ENCODE measurements around the gene ESR2.
"Not testable (repeated sequence)": the region's sequence is repeated elsewhere in the genome, so short reads cannot be mapped to it uniquely, and the experiment has no call there.

ESR2 gene

GRCh38 chr14:64293976-64294671 is at the start of gene ESR2:
ESR2 (minus strand) TSS chr14:64294371; CDS start chr14:64282985, 11,386 bp downstream.
- peak; percentile 26 for DNase-seq

DNA sequence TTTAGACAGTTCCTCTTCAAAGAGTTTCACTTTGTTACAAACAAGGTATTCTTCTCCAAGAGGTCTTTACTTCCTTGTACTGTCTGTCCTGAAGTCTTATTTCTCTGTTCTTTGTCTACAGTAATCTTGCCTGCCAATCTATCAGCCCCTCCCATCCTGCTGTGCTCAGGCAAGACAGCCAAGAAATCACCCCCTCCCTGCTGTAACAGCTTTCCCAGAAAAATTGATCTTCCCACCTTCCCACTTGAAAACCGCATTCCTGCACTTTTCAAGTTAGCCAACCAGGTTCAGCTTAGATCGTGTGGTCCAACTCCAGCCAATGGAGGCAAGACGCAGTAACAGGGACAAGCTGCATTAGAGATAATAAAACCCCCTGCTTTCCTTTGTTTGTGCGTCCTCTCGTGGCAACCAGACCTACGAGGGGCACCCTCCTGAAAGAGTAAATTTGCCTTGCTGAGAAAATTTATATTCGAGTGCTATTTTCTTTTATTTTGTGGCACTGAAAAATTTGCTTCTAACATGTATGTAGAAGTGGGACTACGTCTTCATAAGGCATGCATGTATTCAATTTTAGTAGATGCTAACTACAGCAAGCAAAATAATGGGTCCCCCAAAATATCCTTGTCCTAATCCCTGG is 46.5 kb upstream of the ESR2 start:
- DNase-seq = no peak

DNA sequence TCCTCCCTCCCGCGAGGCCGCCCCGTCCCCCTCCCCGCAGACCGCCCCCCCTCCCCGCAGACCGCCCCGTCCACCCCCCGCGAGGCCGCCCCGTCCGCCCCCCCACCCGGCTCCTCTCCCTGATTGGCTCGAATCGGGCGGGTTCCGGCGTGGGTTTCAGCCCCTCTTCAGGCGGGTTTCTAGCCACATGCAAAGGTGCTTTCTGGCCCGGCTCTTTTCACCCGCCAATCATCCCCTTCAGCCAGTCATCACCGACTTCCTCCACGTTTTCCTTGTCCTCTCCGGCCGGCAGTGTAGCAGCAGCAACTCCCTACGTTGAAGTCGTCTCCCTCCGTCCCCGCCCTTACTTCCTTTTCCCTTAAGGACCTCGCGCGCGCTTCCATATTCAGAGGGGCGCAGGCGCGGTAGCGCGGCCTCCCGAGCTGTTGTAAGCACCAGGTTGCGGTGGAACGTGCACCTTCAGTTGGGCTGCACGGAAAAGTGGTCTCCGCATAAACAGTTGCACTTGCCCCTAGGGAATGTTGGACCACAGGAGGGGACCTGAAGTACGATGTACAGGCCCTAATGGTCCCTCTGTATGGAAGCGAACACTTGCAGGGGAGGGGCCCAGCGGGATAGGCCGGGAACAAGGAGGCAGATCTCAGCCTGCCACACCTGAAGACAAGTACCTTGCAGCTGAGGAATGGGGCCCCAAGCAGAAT is 44.6 kb upstream of the ESR2 start:
- DNase-seq = peak; percentile 88

- DNase-seq = no peak
Observed at GRCh38 chr14:64337888-64338615, 43.9 kb upstream of the ESR2 start.

GRCh38 chr14:64329149-64329548 is 35.0 kb upstream of the ESR2 start:
- no peak for DNase-seq

DNA sequence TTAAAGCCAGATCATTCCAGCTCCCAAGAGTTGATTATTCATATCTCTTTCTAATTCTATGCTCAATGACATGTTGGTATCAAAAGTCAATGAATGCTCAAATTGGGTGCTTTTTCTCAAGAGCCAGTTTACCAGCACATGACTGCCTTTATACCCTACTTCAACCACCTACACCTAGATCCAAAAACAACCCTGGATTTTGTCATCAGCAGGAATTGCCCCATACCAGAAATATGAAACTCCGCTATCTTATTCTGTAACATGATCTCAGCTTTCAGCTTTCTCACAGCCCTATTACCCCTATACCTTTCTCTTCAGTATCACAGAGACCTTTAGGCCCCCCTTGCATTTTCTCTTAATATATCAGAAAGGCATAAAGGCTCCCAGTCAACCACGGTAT is 32.3 kb upstream of the ESR2 start:
- no peak for DNase-seq

- DNase-seq = no peak
Observed at GRCh38 chr14:64324895-64325294, 30.7 kb upstream of the ESR2 start.

GRCh38 chr14:64324461-64324860 is 30.3 kb upstream of the ESR2 start:
- DNase-seq = no peak

DNA sequence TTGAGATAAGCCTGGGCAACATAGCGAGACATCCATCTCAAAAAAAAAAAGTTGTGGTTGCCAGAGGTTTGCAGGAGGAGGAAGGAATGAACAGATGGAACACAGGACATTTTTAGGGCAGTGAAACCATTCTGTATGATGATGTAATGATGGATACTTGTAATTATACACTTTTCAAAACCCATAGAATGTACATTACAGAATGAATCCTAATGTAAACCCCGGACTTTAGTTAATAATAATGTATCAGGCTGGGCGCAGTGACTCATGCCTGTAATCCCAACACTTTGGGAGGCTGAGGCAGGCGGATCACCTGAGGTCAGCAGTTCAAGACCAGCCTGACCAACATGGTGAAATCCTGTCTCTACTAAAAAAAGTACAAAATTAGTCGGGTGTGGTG is 26.2 kb upstream of the ESR2 start:
- not testable (repeated sequence) for DNase-seq

DNA sequence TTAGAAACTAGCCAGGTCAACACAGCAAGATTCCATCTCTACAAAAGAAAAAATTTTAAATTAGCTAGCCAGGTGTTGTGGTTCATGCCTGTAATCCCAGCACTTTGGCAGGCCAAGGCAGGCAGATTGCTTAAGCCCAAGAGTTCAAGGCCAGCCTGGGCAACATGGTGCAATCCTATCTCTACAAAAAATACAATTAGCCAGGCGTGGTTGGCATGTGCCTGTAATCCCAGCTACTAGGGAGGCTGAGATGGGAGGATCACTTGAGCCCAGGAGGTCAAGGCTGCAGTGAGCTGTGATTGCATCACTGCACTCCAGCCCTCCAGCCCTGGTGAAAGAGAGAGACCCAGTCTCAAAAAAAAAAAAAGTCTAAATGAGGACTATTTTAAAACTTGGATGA is 24.5 kb upstream of the ESR2 start:
- DNase-seq = not testable (repeated sequence)

DNA sequence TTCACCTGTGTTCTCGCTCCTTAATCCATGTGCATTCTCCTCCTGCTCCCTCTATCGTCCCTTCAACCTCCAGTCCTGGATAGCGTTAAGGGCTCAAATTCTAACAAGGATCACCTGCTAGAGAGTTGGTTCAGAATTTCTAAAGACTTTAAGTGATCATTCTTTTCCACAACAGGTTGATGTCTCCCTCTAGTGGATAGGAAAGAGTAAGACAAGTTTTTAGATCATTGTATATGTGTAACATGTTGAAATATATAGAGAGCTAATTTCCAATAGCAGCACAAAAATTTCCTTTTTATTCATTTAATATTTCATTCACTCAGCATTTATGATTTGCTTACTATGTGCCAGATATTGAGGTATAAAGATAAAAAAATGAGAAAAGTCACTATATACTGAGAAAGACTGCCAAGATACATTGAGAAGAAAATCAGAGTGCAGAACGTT is 9.3 kb upstream of the ESR2 start:
- DNase-seq = no peak

DNA sequence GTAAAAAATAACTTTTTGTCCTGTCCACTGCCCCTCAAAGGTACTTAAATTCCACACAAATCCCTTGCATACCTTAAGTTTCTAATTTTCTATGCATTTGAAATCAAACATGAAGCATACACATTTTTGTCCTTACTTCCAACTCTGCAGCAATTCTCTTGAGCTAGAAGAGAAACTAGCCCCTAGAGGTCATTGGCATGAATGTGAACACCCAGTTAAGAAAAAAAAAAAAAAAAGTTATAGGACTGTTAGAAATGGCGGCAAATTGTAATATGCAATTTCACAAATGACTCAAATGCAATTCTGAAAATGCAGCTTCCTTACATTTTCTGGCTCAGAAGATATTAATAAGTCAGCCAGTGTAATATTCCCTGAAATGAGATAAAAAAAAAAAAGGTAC is 4.6 kb upstream of the ESR2 start:
- DNase-seq = no peak

DNA sequence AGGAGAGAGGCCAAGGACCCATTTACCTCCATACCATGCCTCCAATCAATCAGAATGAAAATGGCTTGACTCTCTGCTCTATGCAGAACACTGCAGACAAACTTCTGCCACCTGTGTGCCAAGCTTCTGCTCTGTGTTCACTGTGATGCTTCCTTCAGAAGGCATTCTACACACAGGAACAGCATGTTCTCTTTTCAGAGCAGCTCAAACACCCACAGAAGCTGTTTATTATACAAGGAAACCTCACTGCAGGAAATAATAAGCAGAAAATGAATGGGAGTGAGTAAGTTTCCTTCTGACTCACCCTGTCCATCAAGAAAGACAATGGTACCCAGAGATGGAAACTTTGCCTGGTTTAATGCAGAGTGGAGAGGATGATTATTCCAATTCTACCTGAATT is 2.4 kb upstream of the ESR2 start:
- no peak for DNase-seq

DNA sequence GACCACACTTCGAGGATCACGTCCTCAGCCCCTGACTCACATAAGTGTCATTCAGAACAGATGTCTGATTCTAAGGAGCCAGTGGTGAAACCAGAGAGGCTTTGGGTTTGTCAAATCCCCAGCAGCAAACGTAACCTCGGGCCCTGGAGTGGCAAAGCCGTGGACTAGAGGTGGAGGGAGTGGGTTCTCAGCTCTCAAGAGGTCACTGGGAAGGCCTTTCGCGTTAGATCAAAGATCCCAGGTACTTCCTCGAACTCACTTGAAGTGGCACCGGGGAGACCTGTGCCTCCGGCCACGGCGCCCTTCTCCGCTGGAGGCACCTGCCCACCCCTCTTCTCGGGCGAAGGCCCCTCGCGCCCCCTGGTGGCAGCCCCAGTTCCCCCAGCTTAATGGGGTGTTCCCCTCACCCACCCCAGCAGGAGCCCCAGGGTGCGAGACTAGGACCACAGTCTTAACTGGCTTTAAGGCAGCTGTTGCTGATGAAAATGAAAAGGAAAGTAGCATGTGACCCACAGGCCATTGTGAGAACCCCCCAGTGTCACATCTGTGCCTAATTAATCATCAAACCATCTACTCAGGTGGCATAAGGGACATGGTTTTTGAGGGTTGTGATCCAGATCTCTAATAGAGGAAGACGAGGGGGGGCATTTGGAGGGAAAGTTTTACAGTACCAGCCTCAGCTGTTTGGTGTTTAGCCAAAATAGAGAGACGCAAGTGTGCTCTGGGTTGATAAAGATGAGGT is 672 bp upstream of the ESR2 start:
- DNase-seq = peak; percentile 87

- DNase-seq = no peak
Observed at GRCh38 chr14:64292197-64292596, 2.0 kb downstream of the ESR2 start.

- DNase-seq = no peak
Observed at GRCh38 chr14:64289571-64289970, 4.6 kb downstream of the ESR2 start.

DNA sequence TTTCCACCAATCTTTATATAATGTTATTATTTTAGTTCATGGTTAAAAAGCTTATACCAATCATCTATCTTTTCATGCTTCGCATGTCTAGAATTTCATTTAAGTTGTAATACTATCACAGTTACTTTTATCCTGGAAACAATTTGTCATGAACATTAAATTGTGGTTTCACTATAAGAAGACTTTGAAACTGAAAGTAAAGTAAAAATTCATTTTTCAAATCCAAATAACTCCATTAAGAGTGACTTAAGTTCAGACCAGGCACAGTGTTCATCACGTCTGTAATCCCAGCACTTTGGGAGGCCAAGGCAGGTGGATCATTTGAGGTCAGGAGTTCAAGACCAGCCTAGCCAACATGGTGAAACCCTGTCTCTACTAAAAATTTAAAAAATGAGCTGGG is 12.4 kb downstream of the ESR2 start:
- no peak for DNase-seq

DNA sequence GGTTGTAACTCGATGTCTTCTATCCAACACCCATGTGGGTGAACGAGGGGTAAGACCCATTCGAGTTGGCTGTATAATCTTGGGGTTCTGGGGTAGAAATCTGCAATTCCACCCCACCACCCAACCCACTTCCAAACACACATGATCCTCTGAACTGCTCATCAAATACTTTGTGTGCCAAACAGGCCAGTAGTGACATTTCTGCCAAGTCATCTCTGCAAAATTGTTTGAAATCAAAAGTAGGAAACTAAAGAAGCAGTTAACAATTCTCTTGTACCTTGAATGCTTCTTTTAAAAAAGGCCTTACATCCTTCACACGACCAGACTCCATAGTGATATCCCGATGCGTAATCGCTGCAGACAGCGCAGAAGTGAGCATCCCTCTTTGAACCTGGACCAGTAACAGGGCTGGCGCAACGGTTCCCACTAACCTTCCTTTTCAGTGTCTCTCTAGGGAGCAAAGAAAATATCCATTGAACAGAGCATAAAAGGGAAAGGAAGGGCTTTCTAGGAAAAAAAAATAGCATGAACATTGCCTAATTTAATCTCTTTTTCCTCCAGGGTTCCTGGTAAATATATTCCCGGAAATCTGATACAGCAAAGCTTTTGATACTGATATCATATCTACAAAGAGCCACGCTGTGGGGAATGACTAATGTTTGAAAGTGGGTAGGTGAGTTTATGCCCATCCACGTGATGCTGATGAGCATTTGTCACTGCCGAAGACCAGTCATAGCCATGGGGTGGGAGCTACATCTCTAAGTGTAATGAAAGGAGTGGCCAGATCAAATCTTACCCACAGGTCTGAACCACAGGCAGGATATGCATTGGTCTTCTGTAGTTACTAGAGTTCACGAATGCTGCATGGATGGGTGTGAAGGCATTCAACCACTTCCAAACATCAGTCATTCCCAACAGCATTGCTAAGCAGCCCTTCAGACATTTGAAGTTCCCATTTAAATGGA is 14.2 kb downstream of the ESR2 start:
- DNase-seq = peak; percentile 15

- no peak for DNase-seq
Observed at GRCh38 chr14:64278458-64278857, 15.7 kb downstream of the ESR2 start.

- no peak for DNase-seq
Observed at GRCh38 chr14:64272019-64272418, 22.2 kb downstream of the ESR2 start.

- no peak for DNase-seq
Observed at GRCh38 chr14:64266239-64266638, 27.9 kb downstream of the ESR2 start.
